NCI-H1694 treated with DMSO at 0.1 percent for 48 hours (cell line): ENCODE measurements around the gene FKBP14.
A peak's percentile ranks its signal among the peaks of the same experiment; 100 is the strongest.
"Not testable (repeated sequence)": the region's sequence is repeated elsewhere in the genome, so short reads cannot be mapped to it uniquely, and the experiment has no call there.

ENCODE experiments used
- DNase-seq: peaks from one replicate; lab custom pipeline; 2025; lab: John Stamatoyannopoulos, UW

The FKBP14 gene

GRCh38 chr7:29989257-29989995, 37.1 kb downstream of the FKBP14 start, which contains the start of gene SCRN1:
SCRN1 (minus strand) TSS chr7:29989801; CDS start chr7:29969067, 20,734 bp downstream.
- DNase-seq, result no peak

- DNase-seq, result no peak
Observed at GRCh38 chr7:29988424-29989256, 37.9 kb downstream of the FKBP14 start.

- DNase-seq, result no peak
Observed at GRCh38 chr7:29987811-29988317, 38.6 kb downstream of the FKBP14 start.

- DNase-seq, result no peak
Observed at GRCh38 chr7:29987083-29987482, 39.4 kb downstream of the FKBP14 start.

- DNase-seq, result no peak
Observed at GRCh38 chr7:29980151-29980550, 46.4 kb downstream of the FKBP14 start.

GRCh38 chr7:29977886-29978651, 48.4 kb downstream of the FKBP14 start:
- DNase-seq, result no peak

GRCh38 chr7:29976673-29977415, 49.7 kb downstream of the FKBP14 start:
- DNase-seq, result no peak

- DNase-seq, result no peak
Observed at GRCh38 chr7:29976266-29976665, 50.2 kb downstream of the FKBP14 start.

GRCh38 chr7:29975561-29975960, 50.9 kb downstream of the FKBP14 start:
- no peak for DNase-seq

- DNase-seq, result no peak
Observed at GRCh38 chr7:29974286-29974685, 52.2 kb downstream of the FKBP14 start.

- DNase-seq, result no peak
Observed at GRCh38 chr7:29972315-29972669, 54.2 kb downstream of the FKBP14 start.

GRCh38 chr7:29971566-29972314, 54.8 kb downstream of the FKBP14 start:
- DNase-seq, result no peak

- no peak for DNase-seq
Observed at GRCh38 chr7:29970158-29970557, 56.3 kb downstream of the FKBP14 start.

GRCh38 chr7:29969738-29970137, 56.8 kb downstream of the FKBP14 start:
- DNase-seq, result no peak

- peak; percentile 95 for DNase-seq
Observed at GRCh38 chr7:29968683-29969395, 57.7 kb downstream of the FKBP14 start.

- no peak for DNase-seq
Observed at GRCh38 chr7:29965030-29965429, 61.5 kb downstream of the FKBP14 start.

- no peak for DNase-seq
Observed at GRCh38 chr7:29962035-29962434, 64.5 kb downstream of the FKBP14 start.

- DNase-seq, result not testable (repeated sequence)
Observed at GRCh38 chr7:29961611-29962010, 64.9 kb downstream of the FKBP14 start.
